ENCODE measurements around the gene G3BP1.
"Not testable (repeated sequence)": the region's sequence is repeated elsewhere in the genome, so short reads cannot be mapped to it uniquely, and the experiment has no call there.

G3BP1 gene

DNA sequence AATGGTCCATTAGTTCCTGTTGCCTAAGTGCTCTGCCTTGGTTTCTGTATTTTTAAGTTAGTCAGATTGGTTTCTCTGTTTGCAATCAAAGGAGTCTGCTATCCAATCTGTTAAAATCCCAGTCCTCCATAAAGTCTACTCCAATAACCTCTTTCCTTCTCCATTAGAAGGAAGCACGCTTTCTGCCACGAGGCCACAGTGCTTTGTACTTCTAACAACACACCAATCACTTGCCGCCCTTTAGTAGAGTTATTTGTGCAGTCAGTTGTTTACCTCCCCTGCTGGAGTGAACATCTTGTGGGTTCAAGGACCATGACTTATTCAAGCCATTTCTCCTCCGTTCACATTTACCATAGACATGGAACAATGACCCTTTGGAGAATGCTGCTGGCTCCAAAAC is 83.9 kb downstream of the G3BP1 start:
- Histone ChIP-seq H2AFZ (ENCODE audit: low read length) (no peak overlapping the region), H3K4me2 (ENCODE audit: low read depth, low read length, poor library complexity, severe bottlenecking) (no peak overlapping the region)
- TF ChIP-seq EZH2phosphoT487 (IDR thresholded peaks at IDR 0.05; ENCODE audit: borderline replicate concordance), result no peak
- TF ChIP-seq, protein P1, sequence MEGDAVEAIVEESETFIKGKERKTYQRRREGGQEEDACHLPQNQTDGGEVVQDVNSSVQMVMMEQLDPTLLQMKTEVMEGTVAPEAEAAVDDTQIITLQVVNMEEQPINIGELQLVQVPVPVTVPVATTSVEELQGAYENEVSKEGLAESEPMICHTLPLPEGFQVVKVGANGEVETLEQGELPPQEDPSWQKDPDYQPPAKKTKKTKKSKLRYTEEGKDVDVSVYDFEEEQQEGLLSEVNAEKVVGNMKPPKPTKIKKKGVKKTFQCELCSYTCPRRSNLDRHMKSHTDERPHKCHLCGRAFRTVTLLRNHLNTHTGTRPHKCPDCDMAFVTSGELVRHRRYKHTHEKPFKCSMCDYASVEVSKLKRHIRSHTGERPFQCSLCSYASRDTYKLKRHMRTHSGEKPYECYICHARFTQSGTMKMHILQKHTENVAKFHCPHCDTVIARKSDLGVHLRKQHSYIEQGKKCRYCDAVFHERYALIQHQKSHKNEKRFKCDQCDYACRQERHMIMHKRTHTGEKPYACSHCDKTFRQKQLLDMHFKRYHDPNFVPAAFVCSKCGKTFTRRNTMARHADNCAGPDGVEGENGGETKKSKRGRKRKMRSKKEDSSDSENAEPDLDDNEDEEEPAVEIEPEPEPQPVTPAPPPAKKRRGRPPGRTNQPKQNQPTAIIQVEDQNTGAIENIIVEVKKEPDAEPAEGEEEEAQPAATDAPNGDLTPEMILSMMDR (conservative IDR thresholded peaks at IDR 0.05; ENCODE audit: low read length), result no peak

DNA sequence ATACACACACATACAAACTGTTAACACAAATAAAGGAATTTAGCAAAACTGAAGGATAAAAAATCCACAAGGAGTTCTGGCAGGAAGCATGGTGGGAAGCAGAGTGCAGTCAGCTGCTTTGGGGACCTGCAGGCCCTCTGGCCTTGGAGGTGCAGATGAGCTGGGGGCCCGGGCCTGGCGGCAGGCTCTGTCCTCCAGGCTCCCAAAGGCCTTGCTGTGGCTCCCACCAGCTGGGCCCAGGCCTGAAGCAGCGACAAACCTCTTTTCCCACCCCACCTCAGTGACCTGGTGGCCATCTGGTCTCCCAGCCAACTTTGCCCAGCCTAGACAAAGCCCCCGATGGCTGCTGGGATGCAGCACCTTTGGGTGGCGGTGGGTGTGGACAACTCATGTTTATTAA is 85.1 kb downstream of the G3BP1 start:
- no peak overlapping the region for H3K4me2 ChIP-seq (ENCODE audit: low read depth, low read length, poor library complexity, severe bottlenecking)
- no peaks in the 10 kb centered on the region for H3K4me1 ChIP-seq (ENCODE audit: insufficient read depth, low read length, poor library complexity, severe bottlenecking)
- H3K4me3 ChIP-seq (ENCODE audit: low read length, poor library complexity, severe bottlenecking), result no peak overlapping the region
- no peaks in the 10 kb centered on the region for H4K20me1 ChIP-seq (ENCODE audit: insufficient read depth, low read length, poor library complexity, severe bottlenecking)
- H3K9me3 ChIP-seq (ENCODE audit: insufficient read depth, low read depth, low read length), result no peaks in the 10 kb centered on the region
- H3K9ac ChIP-seq (ENCODE audit: low read depth, low read length, poor library complexity, severe bottlenecking), result no peak overlapping the region
- TF ChIP-seq, protein P1 (conservative IDR thresholded peaks at IDR 0.05; ENCODE audit: low read length), result no peak
- no peak overlapping the region for H2AFZ ChIP-seq (ENCODE audit: low read length)
- no peaks in the 10 kb centered on the region for H3K36me3 ChIP-seq (ENCODE audit: insufficient read depth, low read length)
- H3F3A ChIP-seq (ENCODE audit: low read depth), result no peaks in the 10 kb centered on the region
- no peaks in the 10 kb centered on the region for H3K79me2 ChIP-seq (ENCODE audit: insufficient read depth, low read length)
- no peaks in the 10 kb centered on the region for H3K9me2 ChIP-seq (replicated peaks; ENCODE audit: low read depth, low read length)
- no peaks in the 10 kb centered on the region for H3K27me3 ChIP-seq (ENCODE audit: insufficient read depth, low read length, poor library complexity, severe bottlenecking)

More for the DNA sequence above, 83.9 kb downstream of the G3BP1 start:
- no peaks in the 10 kb centered on the region for H3K27me3 ChIP-seq (ENCODE audit: insufficient read depth, low read length, poor library complexity, severe bottlenecking)
- H3K9me2 ChIP-seq (replicated peaks; ENCODE audit: low read depth, low read length), result no peaks in the 10 kb centered on the region
- no peaks in the 10 kb centered on the region for H3F3A ChIP-seq (ENCODE audit: low read depth)
- no peaks in the 10 kb centered on the region for H3K9me3 ChIP-seq (ENCODE audit: insufficient read depth, low read depth, low read length)
- no peak overlapping the region for H3K9ac ChIP-seq (ENCODE audit: low read depth, low read length, poor library complexity, severe bottlenecking)
- no peaks in the 10 kb centered on the region for H4K20me1 ChIP-seq (ENCODE audit: insufficient read depth, low read length, poor library complexity, severe bottlenecking)
- no peaks in the 10 kb centered on the region for H3K4me1 ChIP-seq (ENCODE audit: insufficient read depth, low read length, poor library complexity, severe bottlenecking)
- no peaks in the 10 kb centered on the region for H3K79me2 ChIP-seq (ENCODE audit: insufficient read depth, low read length)
- no peak overlapping the region for H3K4me3 ChIP-seq (ENCODE audit: low read length, poor library complexity, severe bottlenecking)
- no peaks in the 10 kb centered on the region for H3K36me3 ChIP-seq (ENCODE audit: insufficient read depth, low read length)

DNA sequence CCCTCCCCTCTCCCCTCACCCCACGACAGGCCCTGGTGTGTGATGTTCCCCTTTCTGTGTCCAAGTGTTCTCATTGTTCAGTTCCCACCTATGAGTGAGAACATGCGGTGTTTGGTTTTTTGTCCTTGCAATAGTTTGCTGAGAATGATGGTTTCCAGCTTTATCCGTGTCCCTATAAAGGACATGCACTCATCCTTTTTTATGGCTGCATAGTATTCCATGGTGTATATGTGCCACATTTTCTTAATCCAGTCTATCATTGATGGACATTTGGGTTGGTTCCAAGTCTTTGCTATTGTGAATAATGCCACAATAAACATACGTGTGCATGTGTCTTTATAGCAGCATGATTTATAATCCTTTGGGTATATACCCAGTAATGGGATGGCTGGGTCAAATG is 89.1 kb downstream of the G3BP1 start:
- H3K4me2 ChIP-seq (ENCODE audit: low read depth, low read length, poor library complexity, severe bottlenecking); H3K9ac ChIP-seq (ENCODE audit: low read depth, low read length, poor library complexity, severe bottlenecking); H3K4me3 ChIP-seq (ENCODE audit: low read length, poor library complexity, severe bottlenecking); H3K79me2 ChIP-seq (ENCODE audit: insufficient read depth, low read length); H3K27me3 ChIP-seq (ENCODE audit: insufficient read depth, low read length, poor library complexity, severe bottlenecking); H2AFZ ChIP-seq (ENCODE audit: low read length); H3K9me3 ChIP-seq (ENCODE audit: insufficient read depth, low read depth, low read length); H4K20me1 ChIP-seq (ENCODE audit: insufficient read depth, low read length, poor library complexity, severe bottlenecking); H3K4me1 ChIP-seq (ENCODE audit: insufficient read depth, low read length, poor library complexity, severe bottlenecking); H3F3A ChIP-seq (ENCODE audit: low read depth); H3K9me2 ChIP-seq (replicated peaks; ENCODE audit: low read depth, low read length); H3K36me3 ChIP-seq (ENCODE audit: insufficient read depth, low read length): not testable (repeated sequence)

Data from Loucy (cell line).